Activated T-cell treated with anti-CD3 and anti-CD28 coated beads for 4 hours (primary cell): Measurements from ENCODE around the gene EFCAB5.
"Not testable (repeated sequence)": the region's sequence is repeated elsewhere in the genome, so short reads cannot be mapped to it uniquely, and the experiment has no call there.

ENCODE experiments used
- DNase-seq: peaks from one replicate; pipeline ENCODE4 v3.0.0-alpha.2; 2020

Gene EFCAB5

GRCh38 chr17:30103921-30104320 is 162.5 kb downstream of the EFCAB5 start:
- no peak for DNase-seq

- peak; percentile 68 for DNase-seq
Measured at GRCh38 chr17:30104575-30105339, 163.3 kb downstream of the EFCAB5 start.

- no peak for DNase-seq
Measured at GRCh38 chr17:30112794-30113193, 171.4 kb downstream of the EFCAB5 start.

- DNase-seq, result no peak
Measured at GRCh38 chr17:30113213-30113612, 171.8 kb downstream of the EFCAB5 start.

- DNase-seq, result no peak
Measured at GRCh38 chr17:30116345-30116660, 174.9 kb downstream of the EFCAB5 start.

- DNase-seq, result peak; percentile 92
Measured at GRCh38 chr17:30116661-30117551, 175.5 kb downstream of the EFCAB5 start, which contains the start of gene NSRP1. NSRP1 (plus strand) TSS chr17:30116816; CDS start chr17:30116844, 28 bp downstream.

- DNase-seq, result no peak
Measured at GRCh38 chr17:30117675-30118081, 176.2 kb downstream of the EFCAB5 start.

- DNase-seq, result not testable (repeated sequence)
Measured at GRCh38 chr17:30118635-30119034, 177.2 kb downstream of the EFCAB5 start.

GRCh38 chr17:30124273-30124796 is 182.9 kb downstream of the EFCAB5 start:
- no peak for DNase-seq

- no peak for DNase-seq
Measured at GRCh38 chr17:30130121-30130520, 188.7 kb downstream of the EFCAB5 start.

GRCh38 chr17:30132615-30133014 is 191.2 kb downstream of the EFCAB5 start:
- no peak for DNase-seq

GRCh38 chr17:30133197-30133596 is 191.8 kb downstream of the EFCAB5 start:
- DNase-seq, result no peak

GRCh38 chr17:30134551-30134950 is 193.1 kb downstream of the EFCAB5 start:
- DNase-seq, result no peak

- DNase-seq, result no peak
Measured at GRCh38 chr17:30137158-30137557, 195.7 kb downstream of the EFCAB5 start.

- not testable (repeated sequence) for DNase-seq
Measured at GRCh38 chr17:30147860-30148259, 206.4 kb downstream of the EFCAB5 start.

GRCh38 chr17:30148376-30148775 is 206.9 kb downstream of the EFCAB5 start:
- DNase-seq, result no peak

GRCh38 chr17:30151471-30151870 is 210.0 kb downstream of the EFCAB5 start:
- DNase-seq, result no peak

- no peak for DNase-seq
Measured at GRCh38 chr17:30153463-30153862, 212.0 kb downstream of the EFCAB5 start.

- no peak for DNase-seq
Measured at GRCh38 chr17:30155389-30155788, 214.0 kb downstream of the EFCAB5 start.
